ENCODE measurements around the gene MRAP2. TPM values are rescaled to one million over a fixed set of nuclear protein-coding genes. Genes with fewer than 3 reads are reported as not detected.

Gene MRAP2
- total RNA-seq, 1 donor from 2014 or later = 5.1 TPM

DNA sequence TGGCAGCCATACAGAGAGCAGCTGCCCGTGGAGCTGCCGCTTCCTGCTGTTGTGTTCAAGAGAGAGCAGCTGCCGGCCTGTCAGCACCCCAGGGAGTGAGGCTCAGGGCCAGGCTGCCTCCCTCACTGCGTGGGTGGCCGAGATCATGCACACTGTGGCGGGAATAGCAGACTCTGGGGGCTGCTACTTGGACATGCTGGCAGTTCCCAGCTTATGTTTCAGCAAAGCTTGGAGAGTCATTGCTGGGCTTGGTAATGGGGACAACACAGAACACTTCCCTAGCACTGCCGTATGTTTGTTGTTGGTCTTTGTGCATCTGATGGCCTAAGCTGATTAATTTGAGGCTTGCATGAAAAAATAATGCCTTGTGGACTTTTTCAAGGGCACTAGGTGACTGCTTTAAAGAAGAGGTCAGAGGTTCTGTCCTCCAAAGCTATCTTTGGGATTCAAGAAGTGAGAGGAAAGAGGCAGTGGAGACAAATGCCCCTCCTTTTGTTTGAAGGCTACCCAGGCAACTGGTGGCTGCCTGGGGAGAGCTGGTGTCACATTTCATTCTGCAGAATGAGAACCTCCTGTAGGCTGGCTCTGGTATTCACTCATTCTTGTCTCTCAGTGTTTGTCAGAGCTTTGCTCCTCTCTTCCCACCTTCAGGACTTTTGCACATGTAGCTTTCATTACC is 18.8 kb downstream of the MRAP2 start:
- H3K4me1 Mint-ChIP-seq (ENCODE audit: low read depth, unreplicated experiment) = peaks cover 36% of the 10 kb centered on the region
- H3K9me3 Mint-ChIP-seq (ENCODE audit: unreplicated experiment) = peaks cover 15% of the 10 kb centered on the region
- TF ChIP-seq, protein P1, sequence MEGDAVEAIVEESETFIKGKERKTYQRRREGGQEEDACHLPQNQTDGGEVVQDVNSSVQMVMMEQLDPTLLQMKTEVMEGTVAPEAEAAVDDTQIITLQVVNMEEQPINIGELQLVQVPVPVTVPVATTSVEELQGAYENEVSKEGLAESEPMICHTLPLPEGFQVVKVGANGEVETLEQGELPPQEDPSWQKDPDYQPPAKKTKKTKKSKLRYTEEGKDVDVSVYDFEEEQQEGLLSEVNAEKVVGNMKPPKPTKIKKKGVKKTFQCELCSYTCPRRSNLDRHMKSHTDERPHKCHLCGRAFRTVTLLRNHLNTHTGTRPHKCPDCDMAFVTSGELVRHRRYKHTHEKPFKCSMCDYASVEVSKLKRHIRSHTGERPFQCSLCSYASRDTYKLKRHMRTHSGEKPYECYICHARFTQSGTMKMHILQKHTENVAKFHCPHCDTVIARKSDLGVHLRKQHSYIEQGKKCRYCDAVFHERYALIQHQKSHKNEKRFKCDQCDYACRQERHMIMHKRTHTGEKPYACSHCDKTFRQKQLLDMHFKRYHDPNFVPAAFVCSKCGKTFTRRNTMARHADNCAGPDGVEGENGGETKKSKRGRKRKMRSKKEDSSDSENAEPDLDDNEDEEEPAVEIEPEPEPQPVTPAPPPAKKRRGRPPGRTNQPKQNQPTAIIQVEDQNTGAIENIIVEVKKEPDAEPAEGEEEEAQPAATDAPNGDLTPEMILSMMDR (IDR thresholded peaks at IDR 0.05; ENCODE audit: partially characterized antibody, unreplicated experiment) = no peak
- peak overlapping the region; percentile 96 for H3K27ac Mint-ChIP-seq (ENCODE audit: unreplicated experiment)
- H3K27me3 Mint-ChIP-seq (ENCODE audit: unreplicated experiment) = peaks cover 15% of the 10 kb centered on the region
- H3K4me3 Mint-ChIP-seq (ENCODE audit: unreplicated experiment) = peak overlapping the region; percentile 78
- peak; percentile 77 for DNase-seq
- no peaks in the 10 kb centered on the region for H3K36me3 Mint-ChIP-seq (ENCODE audit: unreplicated experiment)

DNA sequence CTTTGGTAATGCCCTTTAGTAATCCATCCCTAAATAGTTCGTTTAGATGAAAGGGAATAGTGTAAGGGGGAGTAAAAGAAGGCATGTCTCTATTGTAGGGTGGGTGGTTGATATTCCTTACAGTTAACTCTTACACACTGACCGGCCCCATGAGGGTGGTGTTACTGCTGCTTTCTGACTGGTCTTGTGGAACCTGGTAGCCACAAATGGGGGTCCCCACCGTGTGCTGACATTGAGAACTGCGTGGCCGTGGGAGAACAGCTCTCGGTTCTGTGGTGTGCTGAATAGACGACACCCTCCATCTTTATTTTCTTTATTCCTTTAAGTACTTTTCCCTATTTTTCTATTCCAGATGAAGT is 19.3 kb downstream of the MRAP2 start:
- Mint-ChIP-seq H3K4me3 (ENCODE audit: unreplicated experiment) (peak overlapping the region; percentile 78), H3K27ac (ENCODE audit: unreplicated experiment) (peak overlapping the region; percentile 96), H3K4me1 (ENCODE audit: low read depth, unreplicated experiment) (peaks cover 36% of the 10 kb centered on the region), H3K9me3 (ENCODE audit: unreplicated experiment) (peaks cover 15% of the 10 kb centered on the region), H3K36me3 (ENCODE audit: unreplicated experiment) (no peaks in the 10 kb centered on the region), H3K27me3 (ENCODE audit: unreplicated experiment) (peaks cover 15% of the 10 kb centered on the region)
- no peak for DNase-seq
- TF ChIP-seq, protein P1 (IDR thresholded peaks at IDR 0.05; ENCODE audit: partially characterized antibody, unreplicated experiment) = no peak

DNA sequence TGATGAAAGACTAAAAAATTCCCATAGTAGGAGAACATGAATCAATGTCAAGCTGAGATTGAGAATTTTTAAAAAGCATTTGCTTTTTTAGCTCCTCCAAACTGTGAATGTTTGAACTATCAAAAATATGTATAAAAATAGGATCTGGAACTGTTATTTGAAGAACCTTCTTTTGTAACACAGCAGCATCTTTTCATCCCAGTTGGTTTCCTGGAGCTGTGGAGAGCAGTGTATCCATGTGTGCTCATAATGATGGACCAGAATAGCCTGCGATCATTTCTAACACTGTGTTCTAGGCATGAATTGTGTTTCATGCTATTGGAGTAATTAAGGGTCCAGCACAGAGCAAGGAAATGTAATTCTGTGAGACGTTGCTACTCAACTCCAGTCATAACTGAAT is 22.1 kb downstream of the MRAP2 start:
- no peak for DNase-seq
- Mint-ChIP-seq H3K36me3 (ENCODE audit: unreplicated experiment) (no peaks in the 10 kb centered on the region), H3K27ac (ENCODE audit: unreplicated experiment) (no peak overlapping the region), H3K9me3 (ENCODE audit: unreplicated experiment) (peaks cover 14% of the 10 kb centered on the region), H3K4me1 (ENCODE audit: low read depth, unreplicated experiment) (peaks cover 38% of the 10 kb centered on the region), H3K4me3 (ENCODE audit: unreplicated experiment) (no peak overlapping the region), H3K27me3 (ENCODE audit: unreplicated experiment) (peaks cover 14% of the 10 kb centered on the region)
- TF ChIP-seq, protein P1 (IDR thresholded peaks at IDR 0.05; ENCODE audit: partially characterized antibody, unreplicated experiment) = no peak

DNA sequence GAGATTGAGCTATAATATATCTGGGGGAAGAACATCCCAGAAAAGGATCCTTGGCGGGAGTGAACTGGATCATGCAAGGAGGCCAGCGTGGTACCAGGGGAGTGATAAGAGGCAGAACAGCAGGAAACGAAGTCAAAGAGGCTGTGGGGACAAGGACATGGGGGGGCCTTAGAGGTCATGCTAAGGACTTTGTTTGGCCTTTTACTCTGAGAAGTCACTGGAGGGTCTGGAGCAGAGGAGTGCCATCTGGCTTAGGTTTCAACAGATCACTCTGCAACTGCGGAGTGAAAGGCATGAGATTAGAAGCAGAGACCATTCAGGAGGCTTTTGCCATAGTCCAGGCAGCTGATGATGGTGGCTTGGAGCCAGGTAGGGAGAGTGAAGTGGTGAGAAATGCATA is 24.3 kb downstream of the MRAP2 start:
- no peak for DNase-seq
- Mint-ChIP-seq H3K27me3 (ENCODE audit: unreplicated experiment) (peaks cover 2% of the 10 kb centered on the region), H3K27ac (ENCODE audit: unreplicated experiment) (no peak overlapping the region), H3K4me1 (ENCODE audit: low read depth, unreplicated experiment) (peaks cover 32% of the 10 kb centered on the region), H3K9me3 (ENCODE audit: unreplicated experiment) (no peaks in the 10 kb centered on the region), H3K4me3 (ENCODE audit: unreplicated experiment) (no peak overlapping the region), H3K36me3 (ENCODE audit: unreplicated experiment) (no peaks in the 10 kb centered on the region)
- TF ChIP-seq, protein P1 (IDR thresholded peaks at IDR 0.05; ENCODE audit: partially characterized antibody, unreplicated experiment) = no peak

DNA sequence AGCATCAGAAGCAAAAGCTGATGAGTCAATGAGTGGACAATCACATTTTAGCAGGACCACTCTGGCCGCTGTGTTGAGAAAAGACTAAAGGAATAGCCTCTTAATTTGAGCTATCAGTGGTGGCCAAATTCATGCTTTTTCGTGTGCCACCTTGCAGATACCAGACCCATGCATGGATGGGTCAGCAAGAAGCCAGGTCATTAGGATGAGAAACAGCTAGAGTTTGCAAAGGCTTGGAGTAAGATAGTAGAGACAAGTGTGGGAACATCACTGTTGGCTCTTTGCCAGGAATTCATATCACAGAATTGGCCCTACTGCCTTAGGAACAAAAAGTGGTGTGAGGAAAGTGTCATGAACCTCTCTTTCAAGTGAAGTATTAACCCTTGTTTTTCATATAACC is 25.5 kb downstream of the MRAP2 start:
- no peak overlapping the region for H3K27ac Mint-ChIP-seq (ENCODE audit: unreplicated experiment)
- no peaks in the 10 kb centered on the region for H3K36me3 Mint-ChIP-seq (ENCODE audit: unreplicated experiment)
- no peak for DNase-seq
- no peaks in the 10 kb centered on the region for H3K9me3 Mint-ChIP-seq (ENCODE audit: unreplicated experiment)
- peaks cover 25% of the 10 kb centered on the region for H3K4me1 Mint-ChIP-seq (ENCODE audit: low read depth, unreplicated experiment)
- H3K4me3 Mint-ChIP-seq (ENCODE audit: unreplicated experiment) = no peak overlapping the region
- TF ChIP-seq, protein P1 (IDR thresholded peaks at IDR 0.05; ENCODE audit: partially characterized antibody, unreplicated experiment) = no peak
- H3K27me3 Mint-ChIP-seq (ENCODE audit: unreplicated experiment) = peaks cover 2% of the 10 kb centered on the region

Data from glutamatergic neuron (in vitro differentiated cells).